Measurements from ENCODE around the gene ZNG1B. TPM values are rescaled to one million over a fixed set of nuclear protein-coding genes. Genes with fewer than 3 reads are reported as not detected.
"Not testable (repeated sequence)": the region's sequence is repeated elsewhere in the genome, so short reads cannot be mapped to it uniquely, and the experiment has no call there.

The ZNG1B gene
- total RNA-seq, 1 experiment from 2014 or later = 37.1 TPM

GRCh38 chr2:113508187-113508586 is 70.7 kb downstream of the ZNG1B start:
- H3K27ac ChIP-seq (ENCODE audit: low read length); ATAC-seq; H3K27me3 ChIP-seq (ENCODE audit: control insufficient read depth, insufficient read depth, low read length); DNase-seq (ENCODE audit: low read depth, low spot score); BruUV-seq (replicated peaks); in situ Hi-C loops (cut with HindIII; ENCODE audit: low pct_unique_long_range_greater_than_20kb, low sequenced_read_pairs); H3K4me3 ChIP-seq (ENCODE audit: low read depth in 2 of 2, low read length in 2 of 2); intact Hi-C loops (cut with micrococcal nuclease; ENCODE audit: unreplicated experiment); H3K4me1 ChIP-seq (ENCODE audit: control insufficient read depth, insufficient read depth, low read length); H3K36me3 ChIP-seq (ENCODE audit: control insufficient read depth, insufficient read depth, low read length); H3K9me3 ChIP-seq (ENCODE audit: control insufficient read depth, insufficient read depth, low read depth, low read length); POLR2A ChIA-PET; CTCF ChIA-PET: not testable (repeated sequence)

DNA sequence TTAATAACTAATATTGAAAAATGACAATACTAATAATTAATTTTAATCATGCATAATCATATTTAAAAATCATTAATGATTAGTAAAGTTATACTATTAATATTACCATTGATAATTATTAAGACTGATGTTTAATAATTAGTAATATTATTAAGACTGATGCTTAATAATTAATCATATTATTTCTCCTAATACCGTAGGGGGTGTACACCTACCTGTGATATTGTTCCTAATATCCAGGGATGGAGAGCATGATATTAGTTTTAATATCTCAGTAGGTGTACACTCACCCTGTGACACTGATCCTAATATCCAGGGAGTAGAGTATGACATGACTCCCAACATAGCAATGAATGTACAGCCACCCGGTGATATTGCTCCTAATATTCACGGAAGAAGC is 73.4 kb downstream of the ZNG1B start:
- not testable (repeated sequence) for BruUV-seq (replicated peaks)

DNA sequence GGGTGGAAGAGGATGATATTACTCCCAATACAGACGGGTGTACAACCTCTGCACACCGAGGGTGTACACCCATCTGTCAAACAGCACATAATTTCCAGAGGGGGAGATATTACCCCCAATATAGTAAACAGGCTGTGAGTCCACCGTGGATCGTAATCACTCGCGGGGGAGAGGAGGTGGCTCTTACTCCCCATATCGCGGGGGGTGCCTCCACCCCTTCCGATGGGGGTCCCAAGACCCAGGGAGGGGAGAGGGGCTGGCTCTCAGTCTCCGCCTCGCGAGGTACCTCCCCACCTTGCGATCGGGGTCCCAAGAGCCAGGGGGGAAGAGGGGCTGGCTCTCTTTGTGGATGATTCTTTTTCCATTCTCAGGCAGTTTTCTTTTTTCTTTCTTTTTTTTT is 74.4 kb downstream of the ZNG1B start:
- intact Hi-C loops (cut with micrococcal nuclease; ENCODE audit: unreplicated experiment); in situ Hi-C loops (cut with HindIII; ENCODE audit: low pct_unique_long_range_greater_than_20kb, low sequenced_read_pairs); H3K27me3 ChIP-seq (ENCODE audit: control insufficient read depth, insufficient read depth, low read length); DNase-seq (ENCODE audit: low read depth, low spot score); POLR2A ChIA-PET; H3K4me3 ChIP-seq (ENCODE audit: low read depth in 2 of 2, low read length in 2 of 2); CTCF ChIA-PET; BruUV-seq (replicated peaks); H3K36me3 ChIP-seq (ENCODE audit: control insufficient read depth, insufficient read depth, low read length); H3K9me3 ChIP-seq (ENCODE audit: control insufficient read depth, insufficient read depth, low read depth, low read length); ATAC-seq; H3K4me1 ChIP-seq (ENCODE audit: control insufficient read depth, insufficient read depth, low read length); H3K27ac ChIP-seq (ENCODE audit: low read length): not testable (repeated sequence)

More for the DNA sequence above, 73.4 kb downstream of the ZNG1B start:
- POLR2A ChIA-PET; H3K27ac ChIP-seq (ENCODE audit: low read length); H3K4me3 ChIP-seq (ENCODE audit: low read depth in 2 of 2, low read length in 2 of 2); H3K4me1 ChIP-seq (ENCODE audit: control insufficient read depth, insufficient read depth, low read length); CTCF ChIA-PET; H3K36me3 ChIP-seq (ENCODE audit: control insufficient read depth, insufficient read depth, low read length); H3K27me3 ChIP-seq (ENCODE audit: control insufficient read depth, insufficient read depth, low read length); H3K9me3 ChIP-seq (ENCODE audit: control insufficient read depth, insufficient read depth, low read depth, low read length); ATAC-seq; intact Hi-C loops (cut with micrococcal nuclease; ENCODE audit: unreplicated experiment); in situ Hi-C loops (cut with HindIII; ENCODE audit: low pct_unique_long_range_greater_than_20kb, low sequenced_read_pairs); DNase-seq (ENCODE audit: low read depth, low spot score): not testable (repeated sequence)

- H3K27ac ChIP-seq (ENCODE audit: low read length); CTCF ChIA-PET; H3K27me3 ChIP-seq (ENCODE audit: control insufficient read depth, insufficient read depth, low read length); H3K4me3 ChIP-seq (ENCODE audit: low read depth in 2 of 2, low read length in 2 of 2); in situ Hi-C loops (cut with HindIII; ENCODE audit: low pct_unique_long_range_greater_than_20kb, low sequenced_read_pairs); POLR2A ChIA-PET; H3K9me3 ChIP-seq (ENCODE audit: control insufficient read depth, insufficient read depth, low read depth, low read length); DNase-seq (ENCODE audit: low read depth, low spot score); intact Hi-C loops (cut with micrococcal nuclease; ENCODE audit: unreplicated experiment); H3K36me3 ChIP-seq (ENCODE audit: control insufficient read depth, insufficient read depth, low read length); H3K4me1 ChIP-seq (ENCODE audit: control insufficient read depth, insufficient read depth, low read length); BruUV-seq (replicated peaks); ATAC-seq: not testable (repeated sequence)
Observed at GRCh38 chr2:113515457-113515856, 78.0 kb downstream of the ZNG1B start.

DNA sequence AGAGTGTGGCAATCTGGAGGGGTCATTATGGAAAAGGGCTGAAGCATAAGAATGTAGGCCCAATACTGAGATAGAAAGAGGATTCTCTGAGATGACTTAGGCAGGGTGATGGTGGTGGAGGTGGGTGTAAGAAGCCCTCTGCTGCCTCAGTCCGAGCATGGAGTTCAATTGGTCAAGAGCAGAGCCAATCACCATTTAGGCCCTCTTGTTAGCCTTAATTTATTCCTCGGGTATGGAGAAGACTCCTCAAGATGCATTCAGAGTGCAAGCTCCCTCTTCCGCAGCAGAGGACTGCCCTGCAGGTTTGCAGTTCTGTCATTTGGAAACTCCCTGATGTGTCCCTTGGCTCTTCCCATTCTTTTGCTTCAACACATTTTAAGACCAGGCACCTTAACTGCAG is 78.5 kb downstream of the ZNG1B start:
- POLR2A ChIA-PET; H3K27me3 ChIP-seq (ENCODE audit: control insufficient read depth, insufficient read depth, low read length); H3K27ac ChIP-seq (ENCODE audit: low read length); CTCF ChIA-PET; BruUV-seq (replicated peaks); DNase-seq (ENCODE audit: low read depth, low spot score); intact Hi-C loops (cut with micrococcal nuclease; ENCODE audit: unreplicated experiment); H3K4me1 ChIP-seq (ENCODE audit: control insufficient read depth, insufficient read depth, low read length); H3K9me3 ChIP-seq (ENCODE audit: control insufficient read depth, insufficient read depth, low read depth, low read length); ATAC-seq; H3K36me3 ChIP-seq (ENCODE audit: control insufficient read depth, insufficient read depth, low read length); in situ Hi-C loops (cut with HindIII; ENCODE audit: low pct_unique_long_range_greater_than_20kb, low sequenced_read_pairs); H3K4me3 ChIP-seq (ENCODE audit: low read depth in 2 of 2, low read length in 2 of 2): not testable (repeated sequence)

- in situ Hi-C loops (cut with HindIII; ENCODE audit: low pct_unique_long_range_greater_than_20kb, low sequenced_read_pairs); DNase-seq (ENCODE audit: low read depth, low spot score); H3K4me1 ChIP-seq (ENCODE audit: control insufficient read depth, insufficient read depth, low read length); H3K4me3 ChIP-seq (ENCODE audit: low read depth in 2 of 2, low read length in 2 of 2); ATAC-seq; intact Hi-C loops (cut with micrococcal nuclease; ENCODE audit: unreplicated experiment); POLR2A ChIA-PET; H3K36me3 ChIP-seq (ENCODE audit: control insufficient read depth, insufficient read depth, low read length); CTCF ChIA-PET; H3K27me3 ChIP-seq (ENCODE audit: control insufficient read depth, insufficient read depth, low read length); BruUV-seq (replicated peaks); H3K27ac ChIP-seq (ENCODE audit: low read length); H3K9me3 ChIP-seq (ENCODE audit: control insufficient read depth, insufficient read depth, low read depth, low read length): not testable (repeated sequence)
Observed at GRCh38 chr2:113517025-113517424, 79.5 kb downstream of the ZNG1B start.

DNA sequence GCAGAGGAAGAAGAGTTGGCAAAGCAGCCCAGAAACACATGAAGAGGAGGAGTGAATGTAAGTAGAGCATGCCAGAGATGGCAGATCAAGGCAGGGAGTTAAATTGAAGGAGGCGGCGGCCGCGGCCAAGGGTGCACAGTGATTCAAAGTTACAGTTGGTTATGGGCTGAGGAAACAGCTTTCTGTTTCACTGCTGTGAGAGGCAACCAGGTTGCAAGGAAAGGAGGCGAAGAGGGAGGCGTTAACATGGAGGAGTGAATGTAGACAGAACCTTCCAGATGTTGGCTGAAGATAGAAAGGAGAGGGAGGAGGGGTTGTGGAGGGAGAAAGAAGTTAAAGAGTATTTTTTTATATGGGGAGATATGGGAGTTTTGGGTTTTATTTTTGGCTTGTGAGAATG is 83.3 kb downstream of the ZNG1B start:
- DNase-seq (ENCODE audit: low read depth, low spot score); H3K4me3 ChIP-seq (ENCODE audit: low read depth in 2 of 2, low read length in 2 of 2); POLR2A ChIA-PET; intact Hi-C loops (cut with micrococcal nuclease; ENCODE audit: unreplicated experiment); CTCF ChIA-PET; in situ Hi-C loops (cut with HindIII; ENCODE audit: low pct_unique_long_range_greater_than_20kb, low sequenced_read_pairs); BruUV-seq (replicated peaks); ATAC-seq; H3K36me3 ChIP-seq (ENCODE audit: control insufficient read depth, insufficient read depth, low read length); H3K4me1 ChIP-seq (ENCODE audit: control insufficient read depth, insufficient read depth, low read length); H3K27ac ChIP-seq (ENCODE audit: low read length); H3K9me3 ChIP-seq (ENCODE audit: control insufficient read depth, insufficient read depth, low read depth, low read length); H3K27me3 ChIP-seq (ENCODE audit: control insufficient read depth, insufficient read depth, low read length): not testable (repeated sequence)

DNA sequence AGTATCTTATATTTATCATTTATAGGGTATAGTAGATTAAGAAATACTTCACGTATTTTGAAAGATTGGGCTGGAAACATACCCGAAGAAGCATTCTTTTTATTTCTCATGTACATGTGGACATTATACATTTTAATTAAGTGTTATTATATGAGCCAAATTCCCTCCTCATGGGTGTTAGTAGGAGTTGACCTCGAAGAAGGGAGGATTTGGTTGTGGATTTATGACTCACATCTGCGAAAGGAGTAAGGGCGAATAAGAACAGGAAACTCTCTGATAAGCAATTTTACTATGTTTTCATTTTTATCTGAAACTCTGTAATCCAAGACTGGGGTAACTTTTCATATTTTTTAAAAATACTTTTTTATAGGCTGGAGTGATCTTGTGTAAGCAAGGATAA is 84.0 kb downstream of the ZNG1B start:
- in situ Hi-C loops (cut with HindIII; ENCODE audit: low pct_unique_long_range_greater_than_20kb, low sequenced_read_pairs); H3K27ac ChIP-seq (ENCODE audit: low read length); H3K27me3 ChIP-seq (ENCODE audit: control insufficient read depth, insufficient read depth, low read length); H3K36me3 ChIP-seq (ENCODE audit: control insufficient read depth, insufficient read depth, low read length); BruUV-seq (replicated peaks); CTCF ChIA-PET; ATAC-seq; H3K4me1 ChIP-seq (ENCODE audit: control insufficient read depth, insufficient read depth, low read length); POLR2A ChIA-PET; H3K4me3 ChIP-seq (ENCODE audit: low read depth in 2 of 2, low read length in 2 of 2); DNase-seq (ENCODE audit: low read depth, low spot score); H3K9me3 ChIP-seq (ENCODE audit: control insufficient read depth, insufficient read depth, low read depth, low read length); intact Hi-C loops (cut with micrococcal nuclease; ENCODE audit: unreplicated experiment): not testable (repeated sequence)

Measured in Panc1 (cell line).